Ovary (tissue), 3 donors: ENCODE measurements around the gene USP53.

Source experiments
- CTCF ChIP-seq, 3 donors: fragments of 450-650 bp in 2 of 3; fragments of 200-600 bp in 1 of 3; IDR thresholded peaks; one replicate each; pipeline versions ENCODE4 v1.5.1 to v1.8.0; 2016 to 2022; ENCODE audit warnings: antibody characterized with exemption in 3 of 3, mild to moderate bottlenecking in 1 of 3
- EP300 ChIP-seq: sonication (generic); formaldehyde crosslinking; IDR thresholded peaks from one replicate; pipeline ENCODE4 v1.6.1; 2017; ENCODE audit warnings: antibody characterized with exemption
- POLR2A ChIP-seq: fragments of 450-650 bp; IDR thresholded peaks from one replicate; pipeline ENCODE4 v1.6.1; 2017; ENCODE audit warnings: antibody characterized with exemption, mild to moderate bottlenecking, moderate library complexity
- donor health status: DM: no; HTN: no; CAD: no.

DNA sequence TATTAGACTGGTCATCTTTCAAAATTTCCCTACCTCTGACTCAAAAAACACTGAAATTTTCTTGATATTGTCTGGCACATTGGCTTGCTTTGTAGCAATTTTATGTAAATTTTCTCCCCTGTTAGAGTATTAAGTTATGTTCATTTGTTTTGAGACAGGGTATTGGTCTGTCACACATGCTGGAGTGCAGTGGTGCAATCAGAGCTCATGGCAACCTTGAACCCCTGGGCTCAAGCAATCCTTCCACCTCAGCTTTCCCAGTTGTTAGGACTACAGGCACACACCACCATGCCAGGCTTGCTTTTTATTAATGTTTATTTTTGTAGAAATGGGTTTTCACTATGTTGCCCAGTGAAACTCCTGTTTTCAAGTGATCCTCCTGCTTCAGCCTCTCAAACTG, 91.9 kb downstream of the USP53 start:
- TF ChIP-seq CTCF (IDR thresholded peaks at IDR 0.05): no peak
- TF ChIP-seq POLR2A: no peak
- TF ChIP-seq EP300: no peak
